ENCODE measurements around the gene FOSL2.

Gene FOSL2

DNA sequence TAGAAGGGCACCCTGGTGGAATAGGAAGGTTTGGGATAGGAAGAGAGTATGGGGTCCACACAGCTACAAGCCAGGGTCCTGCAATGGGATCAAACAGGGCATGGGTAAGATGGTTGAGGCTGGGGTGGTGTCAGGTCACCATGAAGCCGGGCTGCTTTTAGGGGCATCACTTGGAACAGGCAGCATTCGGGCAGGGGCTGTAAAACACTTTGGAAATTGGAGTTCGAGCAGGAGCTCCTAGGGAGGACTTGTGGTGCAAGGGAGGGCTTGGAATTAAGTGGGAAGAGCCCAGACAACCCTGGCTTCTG, 56.1 kb downstream of the FOSL2 start:
- DNase-seq (no peak), ATAC-seq (no peak)
- H3K4me1 Mint-ChIP-seq: peaks cover 81% of the 10 kb centered on the region
- H3K9me3 Mint-ChIP-seq: no peaks in the 10 kb centered on the region
- H3K27me3 Mint-ChIP-seq: no peaks in the 10 kb centered on the region
- peak overlapping the region in 1 of 2 donors; percentile 89 for H3K27ac Mint-ChIP-seq
- H3K4me3 Mint-ChIP-seq: peak overlapping the region in 1 of 2 donors; percentile 81

DNA sequence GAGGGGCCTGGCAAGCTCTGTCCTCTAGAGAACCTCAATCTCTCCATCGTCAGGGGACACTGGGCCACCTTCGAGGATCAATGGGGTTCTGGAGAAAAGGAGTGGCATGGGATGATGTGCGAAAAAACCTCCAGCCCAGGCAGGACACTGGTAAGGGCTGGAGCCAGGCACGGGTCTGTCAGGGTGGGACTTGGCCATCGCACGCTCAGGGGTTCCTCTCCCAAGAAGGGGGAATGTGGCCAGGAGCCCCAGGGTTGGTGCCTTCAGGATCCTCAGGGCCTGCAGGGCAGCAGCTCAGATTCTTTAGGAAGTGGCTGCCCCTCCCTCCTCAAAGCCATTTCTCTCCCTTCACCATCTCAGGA, 56.4 kb downstream of the FOSL2 start:
- peaks cover 81% of the 10 kb centered on the region for H3K4me1 Mint-ChIP-seq
- H3K9me3 Mint-ChIP-seq: no peaks in the 10 kb centered on the region
- ATAC-seq (no peak), DNase-seq (no peak)
- H3K27me3 Mint-ChIP-seq: no peaks in the 10 kb centered on the region
- peak overlapping the region; percentile 69 to 81 for H3K4me3 Mint-ChIP-seq
- H3K27ac Mint-ChIP-seq: peak overlapping the region in 1 of 2 donors; percentile 98

DNA sequence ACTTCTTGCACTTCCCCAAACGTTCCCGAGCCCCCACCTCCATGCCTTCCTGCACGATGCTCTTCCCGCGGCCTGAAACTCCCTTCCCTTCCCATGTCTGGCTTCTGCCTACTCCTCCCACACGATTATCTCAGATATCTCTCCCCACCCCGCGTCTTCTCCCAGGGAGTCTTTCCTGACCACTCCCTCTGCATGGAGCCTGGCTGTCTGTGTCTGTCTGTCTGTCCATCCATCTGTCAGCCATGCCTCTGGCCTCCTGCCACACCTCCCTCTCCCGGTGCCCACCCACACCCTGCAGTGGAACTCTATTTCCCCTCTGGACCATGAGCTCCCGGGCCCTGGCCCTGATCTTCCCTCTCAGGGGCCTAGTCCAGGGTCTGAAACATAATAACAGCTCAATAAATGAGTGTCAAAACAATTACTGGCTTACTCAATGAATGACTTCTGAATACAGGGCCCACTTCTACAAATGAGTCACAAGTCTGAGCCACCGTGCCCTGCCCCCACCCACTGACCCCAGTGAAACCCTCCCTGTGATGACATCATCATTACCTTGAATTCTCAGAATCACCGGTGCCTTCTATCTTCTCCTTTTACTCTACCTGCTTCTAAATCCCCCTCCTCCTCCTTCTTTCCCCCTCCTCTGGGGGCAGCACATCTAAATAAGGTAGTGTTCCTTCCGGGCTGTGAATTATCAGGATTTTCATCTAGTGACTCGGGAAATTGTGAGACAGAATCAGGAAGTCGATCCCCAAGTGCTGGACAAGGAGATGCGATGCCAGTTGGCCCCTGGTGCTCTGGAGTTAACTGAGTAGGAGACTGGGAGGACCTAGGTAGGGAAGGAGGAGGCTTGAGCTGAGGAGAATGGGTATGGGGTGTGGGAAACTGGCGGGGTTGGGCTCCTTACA, 57.1 kb downstream of the FOSL2 start:
- Mint-ChIP-seq H3K9me3 (no peaks in the 10 kb centered on the region), H3K27me3 (no peaks in the 10 kb centered on the region), H3K27ac (peak overlapping the region; percentile 90 to 98), H3K4me1 (peaks cover 79% of the 10 kb centered on the region), H3K4me3 (peak overlapping the region; percentile 69 to 81)
- ATAC-seq: peak; percentile 88
- peak; percentile 81 to 90 for DNase-seq

DNA sequence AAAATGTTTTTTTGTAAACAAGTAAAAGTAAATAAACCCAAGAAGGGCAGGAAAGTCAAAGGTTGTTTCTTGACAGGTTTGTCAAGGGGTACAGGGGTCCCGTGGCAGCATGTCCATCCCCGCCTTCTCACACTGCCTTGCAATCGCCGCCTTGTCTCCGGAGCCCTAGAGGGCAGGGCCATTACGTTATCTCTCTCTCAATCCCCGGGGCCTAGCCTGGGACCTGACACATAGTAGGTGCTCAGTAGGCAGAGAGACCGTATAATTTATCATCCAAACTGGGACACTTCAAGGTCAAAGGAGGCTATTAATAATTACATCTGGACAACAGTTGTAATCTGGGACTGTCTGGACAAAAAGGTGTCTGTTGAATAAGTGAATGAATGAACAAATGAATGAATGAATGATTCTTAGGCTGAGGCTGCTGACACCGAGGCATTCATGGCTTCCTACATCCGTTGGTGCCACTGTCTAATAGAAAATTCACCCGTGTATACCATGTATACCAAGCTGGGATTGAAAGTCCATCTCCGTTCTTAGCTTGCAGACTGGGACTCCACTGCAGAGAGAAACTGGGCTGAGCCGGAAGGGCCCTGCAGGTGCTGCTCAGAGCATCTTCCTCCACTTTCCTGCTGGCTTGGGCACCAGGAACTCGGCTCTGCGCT, 58.4 kb downstream of the FOSL2 start:
- Mint-ChIP-seq H3K4me3 (no peak overlapping the region), H3K9me3 (no peaks in the 10 kb centered on the region), H3K27ac (no peak overlapping the region), H3K27me3 (no peaks in the 10 kb centered on the region), H3K4me1 (peaks cover 67% of the 10 kb centered on the region)
- no peak for DNase-seq
- ATAC-seq: no peak

DNA sequence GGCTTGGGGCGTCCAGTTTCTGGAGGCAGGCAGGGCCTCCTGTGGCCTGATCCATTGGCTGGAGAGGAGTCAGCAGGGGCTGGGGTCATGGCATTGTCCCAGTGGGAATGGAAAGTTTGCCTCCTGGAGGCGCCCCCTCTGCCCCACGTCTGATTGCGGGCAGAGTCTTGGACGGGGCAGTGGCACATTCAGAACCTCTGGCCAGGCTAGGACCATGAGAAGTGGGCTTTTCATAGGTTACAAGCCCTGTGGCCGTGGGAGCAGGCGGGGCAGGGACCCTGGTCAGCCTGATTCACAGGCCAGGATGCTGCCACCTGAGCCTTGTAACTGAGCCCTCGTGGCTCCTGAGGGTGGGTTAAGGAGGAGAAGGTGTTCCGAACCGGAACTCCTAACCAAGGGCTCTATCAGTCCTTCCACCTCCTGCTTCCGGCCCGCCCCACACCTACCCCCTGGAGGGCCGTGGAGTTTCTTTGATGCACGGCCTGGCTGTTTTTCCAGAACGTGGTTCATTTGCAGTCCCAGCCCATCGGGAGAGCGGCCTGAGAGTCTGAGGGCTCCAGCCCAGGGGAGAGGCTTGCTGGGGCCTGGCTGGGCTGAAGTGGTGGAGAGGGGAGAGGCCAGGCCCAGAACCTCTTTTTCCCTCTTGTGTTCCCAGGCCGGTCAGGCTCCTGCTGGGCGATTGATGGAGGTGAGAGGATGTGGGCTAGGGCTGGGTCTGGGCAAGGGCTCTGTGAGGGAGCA, 59.3 kb downstream of the FOSL2 start:
- no peak for DNase-seq
- no peak for ATAC-seq
- Mint-ChIP-seq H3K27ac (no peak overlapping the region), H3K4me1 (peaks cover 57% of the 10 kb centered on the region), H3K4me3 (no peak overlapping the region), H3K27me3 (no peaks in the 10 kb centered on the region), H3K9me3 (no peaks in the 10 kb centered on the region)

DNA sequence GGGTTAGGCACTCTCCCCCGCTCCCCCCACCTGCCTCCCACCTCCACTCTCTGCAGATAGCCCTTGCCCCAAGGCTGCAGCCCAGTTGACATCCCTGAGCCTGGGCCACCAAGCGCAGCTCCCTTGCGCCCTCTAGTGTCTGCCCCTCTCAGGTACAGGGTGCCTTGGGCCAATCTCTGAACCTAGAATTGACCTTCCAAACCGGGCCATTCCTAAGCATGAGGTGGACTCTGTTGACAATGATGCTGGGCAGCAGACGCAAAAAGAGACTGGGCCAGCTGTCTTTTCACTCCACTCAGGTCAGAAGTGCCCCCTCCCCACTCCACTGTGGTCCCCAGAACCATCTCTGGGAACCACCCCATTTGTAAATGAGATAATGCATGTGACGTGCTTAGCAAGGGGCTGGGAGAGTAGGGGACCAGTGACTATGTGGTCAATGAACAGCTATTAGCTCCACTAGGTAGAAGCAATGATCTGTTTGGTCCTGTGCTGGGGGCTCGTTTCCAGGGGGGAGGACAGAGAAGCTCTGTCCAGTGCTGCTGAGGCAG, 60.0 kb downstream of the FOSL2 start:
- H3K4me3 Mint-ChIP-seq: no peak overlapping the region
- no peaks in the 10 kb centered on the region for H3K9me3 Mint-ChIP-seq
- no peak overlapping the region for H3K27ac Mint-ChIP-seq
- H3K27me3 Mint-ChIP-seq: no peaks in the 10 kb centered on the region
- H3K4me1 Mint-ChIP-seq: peaks cover 51% of the 10 kb centered on the region
- ATAC-seq: peak; percentile 77
- peak; percentile 80 for DNase-seq

DNA sequence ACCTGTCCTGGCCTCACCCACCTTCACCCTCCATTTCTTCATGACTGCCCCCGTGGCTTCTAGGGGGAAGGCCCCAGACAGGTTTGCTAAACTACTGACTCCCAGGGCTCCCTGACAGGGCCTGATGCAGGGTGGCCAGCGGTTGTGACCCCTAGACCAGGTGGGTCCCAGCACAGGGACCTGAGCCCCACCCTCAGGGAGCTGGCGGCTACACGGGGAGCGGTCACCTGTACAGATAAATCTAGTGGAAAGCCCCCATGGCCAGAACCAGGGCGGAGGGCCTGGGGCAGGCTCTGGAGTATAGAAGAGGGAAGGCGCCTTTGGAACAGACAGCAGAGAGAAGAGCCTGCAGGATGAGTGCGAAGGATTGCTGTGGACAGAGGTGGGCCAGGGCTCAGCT, 60.7 kb downstream of the FOSL2 start:
- H3K9me3 Mint-ChIP-seq: no peaks in the 10 kb centered on the region
- no peak overlapping the region for H3K4me3 Mint-ChIP-seq
- ATAC-seq: no peak
- peaks cover 44% of the 10 kb centered on the region for H3K4me1 Mint-ChIP-seq
- no peaks in the 10 kb centered on the region for H3K27me3 Mint-ChIP-seq
- DNase-seq: no peak
- H3K27ac Mint-ChIP-seq: peak overlapping the region in 1 of 2 donors; percentile 2

DNA sequence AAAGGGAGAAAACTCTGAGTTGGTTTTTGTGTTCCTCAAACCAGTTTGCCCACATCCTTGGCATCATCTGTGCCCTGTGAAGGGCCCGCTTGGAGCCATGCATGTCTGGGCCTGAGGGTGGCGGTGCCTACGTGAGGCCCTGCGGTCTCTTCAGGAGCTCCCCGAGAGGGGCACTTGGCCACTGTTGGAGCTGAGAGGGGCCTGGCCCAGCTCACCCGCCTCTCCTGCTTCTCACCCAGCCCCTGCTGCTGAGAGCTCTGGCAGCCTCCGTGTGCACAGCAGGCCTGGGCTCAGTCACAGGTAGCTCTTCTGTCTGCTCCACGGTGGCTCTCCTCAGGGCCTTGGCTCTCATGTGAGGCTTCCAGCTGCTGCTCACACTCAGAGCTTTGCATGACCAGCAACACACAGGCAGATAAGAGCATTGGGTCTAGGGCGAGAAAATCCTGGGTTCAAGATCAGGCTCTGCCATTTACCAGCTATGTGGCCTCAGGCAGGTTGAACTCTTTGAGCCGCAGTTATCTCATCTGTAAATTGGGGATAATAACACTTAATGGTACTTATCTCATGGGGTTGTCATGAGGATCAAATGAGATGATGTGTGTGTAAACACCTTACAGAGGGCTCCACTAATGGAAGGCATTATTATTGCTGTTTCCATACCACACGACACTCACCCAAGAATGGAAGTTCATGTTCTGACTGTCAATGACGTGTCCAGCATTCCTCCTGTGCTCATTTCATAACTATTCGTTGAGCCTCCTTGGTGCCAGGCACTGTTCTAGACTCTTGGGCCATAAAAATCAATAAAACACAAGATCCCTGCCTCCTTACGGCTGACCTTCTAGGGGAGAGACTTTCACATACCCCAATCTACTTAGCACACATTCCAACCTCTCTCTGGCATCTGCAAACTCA, 61.6 kb downstream of the FOSL2 start:
- H3K27me3 Mint-ChIP-seq: no peaks in the 10 kb centered on the region
- DNase-seq (no peak), ATAC-seq (no peak)
- H3K27ac Mint-ChIP-seq: no peak overlapping the region
- H3K4me3 Mint-ChIP-seq: no peak overlapping the region
- no peaks in the 10 kb centered on the region for H3K9me3 Mint-ChIP-seq
- H3K4me1 Mint-ChIP-seq: peaks cover 35% of the 10 kb centered on the region

DNA sequence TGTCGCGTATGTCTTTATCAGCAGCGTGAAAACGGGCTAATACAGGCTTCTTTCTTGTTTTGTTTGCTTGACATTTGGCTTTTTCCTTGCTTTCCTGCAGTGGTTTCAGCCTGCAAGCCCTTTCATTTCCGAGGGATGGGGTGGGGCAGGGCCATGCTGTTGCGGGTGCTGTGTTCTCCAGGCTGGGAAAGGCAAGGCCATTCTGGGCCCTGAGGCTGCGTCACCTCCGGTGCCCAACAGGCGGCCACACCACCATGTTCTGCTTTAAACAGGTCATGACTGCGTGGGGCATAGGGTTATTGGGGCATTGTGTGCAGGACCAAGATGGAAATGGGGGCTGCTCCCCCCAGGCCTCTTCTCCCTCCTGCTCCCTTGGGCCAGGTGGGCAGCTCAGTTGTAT, 64.6 kb downstream of the FOSL2 start:
- DNase-seq (no peak), ATAC-seq (no peak)
- peaks cover 13% of the 10 kb centered on the region for H3K4me1 Mint-ChIP-seq

DNA sequence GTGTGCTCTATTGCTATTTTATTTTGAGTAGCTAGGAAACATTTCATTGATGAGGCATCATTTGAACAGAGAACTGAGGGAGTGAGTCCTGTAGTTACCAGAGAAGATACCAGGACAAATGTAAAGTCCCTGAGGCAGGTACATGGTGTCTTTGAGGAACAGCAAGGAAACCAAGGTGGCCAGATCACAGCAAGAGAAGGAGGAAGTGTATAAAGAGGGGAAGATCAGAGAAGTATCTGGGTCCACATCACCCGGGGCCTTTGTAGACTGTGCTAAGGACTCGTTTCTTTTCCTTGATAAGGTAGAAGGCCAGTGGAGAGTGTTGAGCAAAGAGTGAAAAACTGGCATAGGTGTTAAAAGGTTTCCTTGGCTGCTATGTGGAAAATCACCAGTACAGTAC, 68.4 kb downstream of the FOSL2 start:
- ATAC-seq: no peak

More for the DNA sequence above, 64.6 kb downstream of the FOSL2 start:
- H3K9me3 Mint-ChIP-seq: peaks cover 3% of the 10 kb centered on the region in 2 donors
- H3K27me3 Mint-ChIP-seq: peaks cover 14% of the 10 kb centered on the region
- H3K27ac Mint-ChIP-seq: no peak overlapping the region
- H3K4me3 Mint-ChIP-seq: no peak overlapping the region

DNA sequence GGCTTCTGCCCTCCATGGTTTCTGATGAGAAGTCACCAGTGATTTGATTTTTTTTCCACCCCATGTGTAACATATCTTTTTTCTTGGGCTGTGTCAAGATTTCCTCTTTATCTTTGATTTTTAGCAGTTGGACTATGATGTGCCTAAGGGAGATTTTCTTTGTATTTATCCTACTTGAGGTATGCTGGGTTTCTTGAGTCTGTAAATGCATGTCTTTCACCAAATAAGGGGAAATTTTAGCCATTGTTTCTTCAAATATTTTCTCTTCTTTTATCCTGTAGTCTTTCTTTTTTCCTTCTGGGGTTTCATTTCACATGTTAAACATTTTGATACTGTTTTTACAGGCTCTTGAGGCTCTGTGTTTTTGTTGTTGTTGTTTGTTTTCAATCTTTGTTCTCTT, 69.5 kb downstream of the FOSL2 start:
- peaks cover 32% of the 10 kb centered on the region for H3K27me3 Mint-ChIP-seq
- ATAC-seq: no peak

More for the DNA sequence above, 68.4 kb downstream of the FOSL2 start:
- DNase-seq: no peak
- H3K4me1 Mint-ChIP-seq: peaks cover 31% of the 10 kb centered on the region
- H3K4me3 Mint-ChIP-seq: no peak overlapping the region
- peaks cover 32% of the 10 kb centered on the region for H3K27me3 Mint-ChIP-seq
- peaks cover 10 to 13% of the 10 kb centered on the region in 2 donors for H3K9me3 Mint-ChIP-seq
- peak overlapping the region in 1 of 2 donors; percentile 9 for H3K27ac Mint-ChIP-seq

DNA sequence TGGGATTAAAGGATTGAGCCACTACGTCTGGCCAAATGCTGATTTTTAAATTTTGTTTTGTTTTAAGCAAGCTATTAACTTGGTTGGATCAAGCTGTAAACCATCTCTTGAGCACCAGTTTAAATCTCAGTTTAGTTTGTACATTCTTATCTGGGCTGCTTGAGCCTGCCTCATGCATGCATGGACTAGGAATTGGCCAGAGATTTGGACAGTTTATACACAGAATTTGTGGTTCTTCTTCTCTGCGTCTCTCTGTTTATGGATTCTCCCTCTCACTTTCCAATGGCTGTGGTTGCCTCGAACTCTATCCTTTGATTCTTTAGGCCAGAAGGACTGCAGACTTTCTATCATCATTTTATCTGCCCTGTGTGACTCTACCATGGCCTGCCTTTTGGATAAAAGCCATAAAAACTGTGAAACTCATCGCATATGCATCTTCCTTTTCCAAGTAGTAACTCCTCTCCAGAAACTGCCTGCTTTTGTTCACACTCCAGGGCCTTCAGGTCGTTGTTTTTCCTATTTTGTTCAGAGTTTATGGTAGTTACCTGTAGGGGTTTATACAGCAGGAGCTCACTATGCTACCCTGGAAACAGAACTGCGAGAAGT, 70.7 kb downstream of the FOSL2 start:
- Mint-ChIP-seq H3K9me3 (peaks cover 10 to 13% of the 10 kb centered on the region in 2 donors), H3K4me1 (peaks cover 36% of the 10 kb centered on the region), H3K27me3 (peaks cover 41% of the 10 kb centered on the region), H3K4me3 (no peak overlapping the region), H3K27ac (no peak overlapping the region)
- ATAC-seq: no peak
- DNase-seq: no peak

More for the DNA sequence above, 69.5 kb downstream of the FOSL2 start:
- no peak overlapping the region for H3K27ac Mint-ChIP-seq
- H3K4me3 Mint-ChIP-seq: no peak overlapping the region
- DNase-seq: no peak
- peaks cover 36% of the 10 kb centered on the region for H3K4me1 Mint-ChIP-seq
- peaks cover 10 to 13% of the 10 kb centered on the region in 2 donors for H3K9me3 Mint-ChIP-seq

DNA sequence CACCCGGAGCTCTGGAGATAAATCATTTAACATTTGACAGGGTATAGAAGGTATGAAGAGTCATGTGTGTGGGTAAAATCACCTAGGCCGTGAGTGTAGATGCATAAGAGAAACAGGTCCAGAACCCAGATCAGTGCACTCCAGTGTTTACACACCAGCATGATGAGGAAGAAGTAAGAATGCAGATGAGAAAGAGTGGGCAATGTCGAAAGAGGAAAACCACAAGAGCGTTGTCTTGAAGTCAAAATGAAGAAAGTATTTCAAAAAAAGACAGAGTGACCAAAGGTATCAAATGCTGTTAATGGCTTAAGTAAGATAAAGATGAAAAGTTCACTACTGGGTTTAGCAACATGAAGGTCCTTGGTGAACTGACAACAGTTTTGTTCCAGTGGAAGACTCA, 71.2 kb downstream of the FOSL2 start:
- no peak for ATAC-seq
- no peak for DNase-seq
- Mint-ChIP-seq H3K27me3 (peaks cover 47% of the 10 kb centered on the region), H3K4me3 (no peak overlapping the region), H3K27ac (no peak overlapping the region), H3K4me1 (peaks cover 36% of the 10 kb centered on the region), H3K9me3 (peaks cover 10 to 13% of the 10 kb centered on the region in 2 donors)

DNA sequence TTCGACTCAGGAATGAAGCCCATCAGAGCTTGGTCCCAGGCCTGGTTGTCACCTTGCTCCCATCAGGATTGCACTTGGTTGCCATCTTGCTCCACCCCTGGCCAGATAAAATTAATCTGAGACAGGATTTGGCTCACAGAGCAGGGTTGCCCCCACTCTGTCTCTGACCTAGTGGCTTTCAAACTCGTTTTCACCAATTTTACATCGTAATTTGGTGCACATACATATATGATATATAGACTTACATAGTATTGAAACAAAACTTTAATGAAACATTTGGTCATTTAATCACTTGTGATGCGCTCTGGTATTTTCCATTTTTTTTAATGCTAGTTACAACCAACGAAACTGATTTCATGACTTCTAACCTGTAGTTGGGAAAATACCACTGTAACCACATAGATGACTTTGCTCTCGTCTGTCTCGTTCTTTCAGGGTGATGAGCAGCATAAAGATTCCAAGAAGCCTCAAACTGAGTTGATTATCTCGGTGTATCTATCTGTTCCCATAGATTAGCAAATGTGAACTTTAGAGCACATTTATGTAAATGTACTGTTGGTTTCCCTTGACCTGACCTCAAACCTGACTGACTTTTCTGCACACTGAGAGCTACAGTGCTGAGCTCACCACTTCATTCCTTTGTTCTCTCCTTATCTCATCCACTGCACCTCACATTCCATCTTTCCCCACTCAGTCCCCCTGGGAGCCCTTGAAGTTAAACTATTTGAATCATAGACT, 72.7 kb downstream of the FOSL2 start:
- H3K4me3 Mint-ChIP-seq: peak overlapping the region; percentile 5 to 19
- DNase-seq (no peak), ATAC-seq (peak; percentile 96)
- H3K27me3 Mint-ChIP-seq: peaks cover 53% of the 10 kb centered on the region
- H3K27ac Mint-ChIP-seq: no peak overlapping the region
- peaks cover 50% of the 10 kb centered on the region for H3K4me1 Mint-ChIP-seq
- H3K9me3 Mint-ChIP-seq: peaks cover 10 to 13% of the 10 kb centered on the region in 2 donors

Data from stimulated activated naive CD8-positive, alpha-beta T cell treated with anti-CD3 and anti-CD28 coated beads, Interleukin-15, amount 100 ng/mL, for 72 hours (primary cell).